Measurements from ENCODE around the gene CSNK1D. TPM values are rescaled to one million over a fixed set of nuclear protein-coding genes. Genes with fewer than 3 reads are reported as not detected.

The CSNK1D gene
- total and polyA plus RNA-seq, 9 donors = 46.0 to 160 (median 121) TPM

GRCh38 chr17:82200135-82200534 lies 73.4 kb downstream of the CSNK1D start:
- 91 to 94% (median 91%) methylated on average over 17 of the region's 17 CpGs for WGBS, 3 donors
- Histone ChIP-seq H3K27ac (no peak overlapping the region), H3K4me1 (ENCODE audit: insufficient read depth) (no peaks in the 10 kb centered on the region), H3K9me3 (no peaks in the 10 kb centered on the region), H3K27me3 (no peaks in the 10 kb centered on the region), H3K36me3 (no peaks in the 10 kb centered on the region), H3K4me3 (no peak overlapping the region)
- TF ChIP-seq POLR2A (IDR thresholded peaks at IDR 0.05) (no peak), EP300 (IDR thresholded peaks at IDR 0.05) (no peak), CTCF (IDR thresholded peaks at IDR 0.05) (no peak)
- intact Hi-C loops (cut with DNase I) = loop anchor here in 1 of 4 donors (5.0 kb wide), 1 partner anchor 122 kb away; no protein-coding TSS in a partner anchor
- no peak for DNase-seq

GRCh38 chr17:82199496-82199895 lies 74.0 kb downstream of the CSNK1D start:
- Histone ChIP-seq H3K27me3 (no peaks in the 10 kb centered on the region), H3K4me1 (ENCODE audit: insufficient read depth) (no peaks in the 10 kb centered on the region)
- WGBS, 3 donors = 89 to 91% (median 90%) methylated on average over 12 of the region's 12 CpGs

GRCh38 chr17:82198092-82198491 lies 75.4 kb downstream of the CSNK1D start:
- Histone ChIP-seq H3K4me3 (no peak overlapping the region), H3K27ac (no peak overlapping the region), H3K27me3 (no peaks in the 10 kb centered on the region), H3K36me3 (no peaks in the 10 kb centered on the region), H3K4me1 (ENCODE audit: insufficient read depth) (no peaks in the 10 kb centered on the region), H3K9me3 (no peaks in the 10 kb centered on the region)
- no peak for TF ChIP-seq CTCF (IDR thresholded peaks at IDR 0.05)
- no peak for TF ChIP-seq EP300 (IDR thresholded peaks at IDR 0.05)
- TF ChIP-seq POLR2A (IDR thresholded peaks at IDR 0.05) = no peak
- WGBS, 3 donors = 90 to 97% (median 93%) methylated on average over 4 of the region's 4 CpGs
- no peak for DNase-seq
- intact Hi-C loops (cut with DNase I) = no loop called here

More at GRCh38 chr17:82199496-82199895, 74.0 kb downstream of the CSNK1D start:
- TF ChIP-seq CTCF (IDR thresholded peaks at IDR 0.05) = no peak
- TF ChIP-seq POLR2A (IDR thresholded peaks at IDR 0.05) = no peak
- TF ChIP-seq EP300 (IDR thresholded peaks at IDR 0.05) = no peak
- H3K27ac ChIP-seq = no peak overlapping the region
- no peak for DNase-seq
- H3K9me3 ChIP-seq = no peaks in the 10 kb centered on the region
- intact Hi-C loops (cut with DNase I) = no loop called here
- no peaks in the 10 kb centered on the region for H3K36me3 ChIP-seq
- H3K4me3 ChIP-seq = no peak overlapping the region

GRCh38 chr17:82195675-82196672 lies 77.5 kb downstream of the CSNK1D start:
- no peak for DNase-seq
- intact Hi-C loops (cut with DNase I) = no loop called here
- 52 to 63% (median 54%) methylated on average over 25 of the region's 25 CpGs for WGBS, 3 donors
- TF ChIP-seq CTCF (IDR thresholded peaks at IDR 0.05) (no peak), EP300 (IDR thresholded peaks at IDR 0.05) (no peak), POLR2A (IDR thresholded peaks at IDR 0.05) (no peak)
- H3K9me3 ChIP-seq = no peaks in the 10 kb centered on the region
- H3K36me3 ChIP-seq = no peaks in the 10 kb centered on the region
- H3K27me3 ChIP-seq = no peaks in the 10 kb centered on the region
- H3K4me3 ChIP-seq = no peak overlapping the region
- peak overlapping the region in 1 of 2 donors; percentile 14 for H3K27ac ChIP-seq
- H3K4me1 ChIP-seq (ENCODE audit: insufficient read depth) = no peaks in the 10 kb centered on the region

Data from ovary (tissue), 9 donors.